ENCODE data around the gene TTC34. TPM values are rescaled to one million over a fixed set of nuclear protein-coding genes. Genes with fewer than 3 reads are reported as not detected.

TTC34 gene
- total and polyA plus RNA-seq, 9 of the 15 experiments (the other 6 are each of a cell fraction or from before 2014, with no cell fraction given): 0.03 to 0.38 (median 0.05) TPM; not detected in 2

- Histone ChIP-seq H4K20me1 (replicated peaks; ENCODE audit: control insufficient read depth, insufficient read depth, low read length) (no peaks in the 10 kb centered on the region), H3K4me1 (replicated peaks in 1 of 2; ENCODE audit: control insufficient read depth in 2 of 2, insufficient read depth in 2 of 2, low read length in 2 of 2) (peaks cover 0 to 37% of the 10 kb centered on the region in 2 experiments; a peak in 2 of 5 replicates), H2AFZ (ENCODE audit: low read depth, low read length) (no peak overlapping the region), H3K9me3 (replicated peaks; ENCODE audit: control insufficient read depth, insufficient read depth, low read depth, low read length) (no peaks in the 10 kb centered on the region), H3K27ac (ENCODE audit: extremely low read depth, low read depth, low read length) (no peak overlapping the region), H3K9me1 (ENCODE audit: control insufficient read depth, insufficient read depth, low read length) (peaks cover 2% of the 10 kb centered on the region), H3K4me2 (ENCODE audit: insufficient read depth, low read length) (no peak overlapping the region), H3K27me3 (ENCODE audit: control insufficient read depth in 2 of 2, insufficient read depth in 2 of 2, low read length in 2 of 2) (peaks cover 0 to 12% of the 10 kb centered on the region in 2 experiments; a peak in 2 of 5 replicates), H3K9ac (ENCODE audit: insufficient read depth in 1 of 2, low read depth in 2 of 2, low read length in 2 of 2) (no peak overlapping the region), H3K36me3 (ENCODE audit: control insufficient read depth, insufficient read depth, low read length) (no peaks in the 10 kb centered on the region), H3K79me2 (ENCODE audit: control insufficient read depth, insufficient read depth, low read length) (no peaks in the 10 kb centered on the region), H3K4me3 (no peak overlapping the region)
- no peak for TF ChIP-seq TEAD2 (tag; IDR thresholded peaks at IDR 0.05)
- TF ChIP-seq KDM5B (IDR thresholded peaks at IDR 0.05; ENCODE audit: insufficient replicate concordance, low read depth, low read length): no peak
- TF ChIP-seq SRSF9 (IDR thresholded peaks at IDR 0.05; ENCODE audit: borderline replicate concordance, low read depth, low read length): no peak
- TF ChIP-seq ZNF184 (CRISPR knock-in tag; IDR thresholded peaks at IDR 0.05): no peak
- TF ChIP-seq ZNF584 (CRISPR knock-in tag; IDR thresholded peaks at IDR 0.05; ENCODE audit: low read depth): no peak
- TF ChIP-seq SMARCA5 (IDR thresholded peaks at IDR 0.05): no peak
- no peak for TF ChIP-seq ATF3 (IDR thresholded peaks at IDR 0.05)
- no peak for TF ChIP-seq ATF3 (CRISPR knock-in tag; conservative IDR thresholded peaks at IDR 0.05)
- no peak for TF ChIP-seq MAFG (tag; conservative IDR thresholded peaks at IDR 0.05)
- no peak for TF ChIP-seq NR2F6 (CRISPR knock-in tag; IDR thresholded peaks at IDR 0.05)
- POLR2A ChIA-PET: interaction anchor here (0.6 to 1.0 kb wide), 4 partner anchors 10 to 194 kb away, joined by 3 to 5 read pairs (median 4); no protein-coding TSS in a partner anchor
- CTCF ChIA-PET (ENCODE audit: low intra/inter-chr PET ratio): no interaction called here
- ATAC-seq (no peak), FAIRE-seq (no peak), DNase-seq (ENCODE audit: extremely low read depth in 1 of 4, low spot score in 3 of 4) (no peak)
- in situ Hi-C loops (cut with MboI): loop anchor here (10.0 kb wide), 1 partner anchor 225 kb away; the partner anchor contains the start of gene PEX10
- intact Hi-C loops (cut with micrococcal nuclease): loop anchor here (10.0 kb wide), 2 partner anchors 95 to 225 kb away; partner anchors contain the start of gene PEX10
- 23% methylated on average over 24 of the region's 26 CpGs for WGBS (ENCODE audit: insufficient coverage, low coverage, missing lambda C conversion rate)
- no TSS peak for BruUV-seq (replicated peaks)
These were observed 161.6 kb downstream of the TTC34 start for GRCh38 chr1:2639607-2640521.
